GM18907 (cell line): ENCODE results near the gene GABRR2.

ENCODE experiments used
- ATAC-seq: cut with Tn5 transposase; IDR thresholded peaks from one replicate; pipeline ENCODE4 v1.9.1; 2021; ENCODE audit warnings: mild to moderate bottlenecking, moderate library complexity; ENCODE audit not compliant: unreplicated experiment

Gene GABRR2

DNA sequence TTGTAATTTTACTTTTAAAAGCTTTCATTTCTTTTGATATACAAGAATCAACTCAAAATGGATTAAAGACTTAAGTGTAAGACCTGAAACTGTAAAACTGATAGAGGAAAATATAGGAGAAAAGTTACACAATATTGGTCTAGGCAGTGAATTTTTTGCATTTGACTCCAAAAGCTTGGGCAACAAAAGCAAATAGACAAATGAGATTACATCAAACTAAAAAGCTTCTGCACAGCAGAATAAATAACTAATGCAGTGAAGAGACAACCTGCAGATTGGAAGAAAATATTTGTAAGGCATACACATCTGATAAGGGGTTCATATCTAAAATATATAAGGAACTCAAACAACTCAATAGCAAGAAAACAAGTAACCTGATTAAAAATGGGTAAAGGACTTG lies 100.9 kb downstream of the GABRR2 start:
- no peak for ATAC-seq

DNA sequence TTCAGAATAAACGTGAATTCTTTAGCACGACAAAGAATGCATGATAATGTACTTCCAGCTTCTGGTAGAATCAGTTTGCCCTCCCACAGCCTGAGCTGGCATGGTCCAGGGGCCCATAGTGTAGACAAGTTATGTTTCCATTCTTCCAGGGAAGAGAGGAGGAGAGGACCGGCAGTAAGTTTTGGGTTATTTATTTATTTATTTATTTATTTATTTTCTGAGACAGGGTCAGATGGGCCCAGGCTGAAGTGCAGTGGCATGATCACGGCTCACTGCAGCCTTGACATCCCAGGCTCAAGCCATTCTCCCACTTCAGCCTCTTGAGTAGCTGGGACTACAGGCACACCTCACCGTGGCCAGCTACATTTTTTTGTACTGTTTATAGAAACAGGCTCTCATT lies 102.6 kb downstream of the GABRR2 start:
- ATAC-seq = no peak

DNA sequence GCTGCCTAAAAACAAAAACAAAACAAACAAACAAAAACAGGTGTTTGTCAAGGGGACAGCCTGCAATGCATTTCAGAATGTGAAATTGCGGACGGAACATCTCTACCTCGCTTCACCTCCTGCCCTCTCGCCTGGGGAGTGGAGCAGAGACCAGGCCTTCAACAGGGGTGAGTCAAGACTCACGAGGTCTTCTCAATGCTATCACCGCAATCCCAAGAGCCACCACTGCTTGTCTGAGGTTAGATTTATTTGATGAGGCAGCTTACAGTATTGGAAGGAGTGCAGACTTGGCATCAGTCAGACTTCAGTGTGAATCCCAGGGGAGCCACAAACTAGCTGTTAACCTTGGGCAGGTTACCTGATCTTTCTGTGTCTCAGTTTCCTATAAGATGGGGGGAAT lies 105.6 kb downstream of the GABRR2 start:
- no peak for ATAC-seq

DNA sequence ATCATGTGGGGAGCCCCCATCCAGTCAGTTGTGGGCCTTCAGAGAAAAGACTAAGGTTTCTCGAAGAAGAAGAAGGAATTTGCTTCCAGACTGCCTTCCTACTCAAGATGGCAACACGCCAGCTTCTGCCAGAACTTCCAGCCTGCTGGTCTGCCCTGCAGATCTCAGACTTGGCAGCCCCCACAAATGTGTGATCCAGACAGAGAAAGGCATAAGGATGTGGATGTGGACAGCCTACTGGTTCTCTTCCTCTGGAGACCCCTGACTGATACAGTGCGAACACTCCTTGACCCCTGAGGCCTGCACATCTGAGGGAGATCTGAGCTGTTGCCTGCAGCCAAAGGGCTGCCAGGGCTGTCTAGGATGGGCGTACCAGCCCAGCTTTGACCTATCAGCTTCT lies 106.5 kb downstream of the GABRR2 start:
- ATAC-seq = no peak
